GM12878 (cell line): ENCODE results near the gene CMSS1. TPM values are rescaled to one million over a fixed set of nuclear protein-coding genes. Genes with fewer than 3 reads are reported as not detected.

ENCODE experiments used
- ATAC-seq: fragments of 200-7000 bp; cut with Tn5 transposase; 3 replicates; pipeline ENCODE4 v1.9.1; 2020; ENCODE audit warnings: mild to moderate bottlenecking, moderate library complexity
- BruUV-seq: library from RNA; stranded (reverse); fragments of 400-500 nt; replicated peaks from 2 replicates; lab custom pipeline; 2021; lab: Mats Ljungman, UMichigan
- CTCF ChIA-PET: fragments of 300-600 bp; sonication (Branson Sonifier 250); formaldehyde crosslinking; extraction: SDS; loops from one replicate; lab custom pipeline; 2021; ENCODE audit warnings: inconsistent platforms; lab: Yijun Ruan, JAX
- POLR2A ChIA-PET: fragments of 350-600 bp; formaldehyde crosslinking; extraction: SDS; loops from one replicate; lab custom pipeline; 2021; ENCODE audit warnings: inconsistent platforms; lab: Charles Lee
- RAD21 ChIA-PET: fragments of 300-600 bp; sonication (Branson Sonifier 250); formaldehyde crosslinking; loops from one replicate; lab custom pipeline; 2023; ENCODE audit warnings: antibody characterized with exemption; ENCODE audit not compliant: unreplicated experiment; lab: Charles Lee
- SMC1A ChIA-PET: fragments of 300-600 bp; sonication (Branson Sonifier 250); formaldehyde crosslinking; loops from one replicate; lab custom pipeline; 2023; ENCODE audit not compliant: unreplicated experiment, uncharacterized antibody; lab: Charles Lee
- DNase-seq: peaks from one replicate; pipeline ENCODE4 v3.0.0-alpha.2; 2011; ENCODE audit warnings: low read depth, low spot score
- FAIRE-seq: peaks from 3 replicates; lab custom pipeline; 2011; peaks lifted over from hg19 to GRCh38; lab: Jason Lieb, UNC
- H2AFZ ChIP-seq: 2 replicates; pipeline ENCODE4 v1.6.0; 2011; ENCODE audit warnings: low read depth, low read length, control low read depth; ENCODE audit not compliant: control insufficient read depth
- H3K27ac ChIP-seq: 2 replicates; pipeline ENCODE4 v1.5.1; 2011; ENCODE audit warnings: control low read depth; ENCODE audit not compliant: control insufficient read depth, insufficient read depth
- H3K27me3 ChIP-seq, 2 experiments: replicated peaks in 1 of 2; 2 replicates each; pipeline versions ENCODE4 v1.6.0 to v1.6.1; 2011; ENCODE audit warnings: low read length in 1 of 2; ENCODE audit not compliant: control insufficient read depth in 2 of 2, insufficient read depth in 2 of 2
- H3K36me3 ChIP-seq, 2 experiments: 2 replicates each; pipeline ENCODE4 v1.5.1; 2011; ENCODE audit warnings: low read length in 1 of 2; ENCODE audit not compliant: control insufficient read depth in 2 of 2, insufficient read depth in 2 of 2
- H3K4me1 ChIP-seq: 2 replicates; pipeline ENCODE4 v1.6.1; 2011; ENCODE audit warnings: mild to moderate bottlenecking, low read length, moderate library complexity, mixed read lengths; ENCODE audit not compliant: control insufficient read depth, insufficient read depth
- H3K4me2 ChIP-seq: 2 replicates; pipeline ENCODE4 v1.6.0; 2011; ENCODE audit warnings: control low read depth; ENCODE audit not compliant: control insufficient read depth, insufficient read depth
- H3K4me3 ChIP-seq: fragments of 200-600 bp; sonication (generic); 2 replicates; pipeline ENCODE4 v1.5.1; 2016
- H3K79me2 ChIP-seq: 2 replicates; pipeline ENCODE4 v1.6.0; 2011; ENCODE audit warnings: low read length; ENCODE audit not compliant: control insufficient read depth, insufficient read depth
- H3K9ac ChIP-seq: 2 replicates; pipeline ENCODE4 v1.8.0; 2011; ENCODE audit warnings: low read length, control low read depth, mixed read lengths; ENCODE audit not compliant: control insufficient read depth, insufficient read depth
- H3K9me3 ChIP-seq: replicated peaks from 3 replicates; pipeline ENCODE4 v1.5.1; 2011; ENCODE audit warnings: mild to moderate bottlenecking, low read length; ENCODE audit not compliant: control insufficient read depth, insufficient read depth
- H4K20me1 ChIP-seq: 2 replicates; pipeline ENCODE4 v1.6.0; 2011; ENCODE audit not compliant: control insufficient read depth, insufficient read depth
- ASH2L ChIP-seq: fragments of 300-600, 200-600 bp; sonication (generic); IDR thresholded peaks from 2 replicates; pipeline ENCODE4 v1.6.1; 2017; ENCODE audit warnings: low read depth, mild to moderate bottlenecking, borderline replicate concordance
- ATF2 ChIP-seq: IDR thresholded peaks from 2 replicates; pipeline ENCODE4 v1.6.1; 2012; ENCODE audit warnings: low read length, inconsistent platforms
- CBX5 ChIP-seq: sonication (generic); IDR thresholded peaks from 2 replicates; pipeline ENCODE4 v1.6.1; 2016; ENCODE audit warnings: low read depth, moderate library complexity, mild to moderate bottlenecking, inconsistent platforms
- DPF2 ChIP-seq: fragments of 450-650 bp; IDR thresholded peaks from 2 replicates; pipeline ENCODE4 v1.6.1; 2017; ENCODE audit warnings: mild to moderate bottlenecking
- FOXM1 ChIP-seq: IDR thresholded peaks from 2 replicates; pipeline ENCODE4 v1.6.1; 2012; ENCODE audit warnings: low read depth, mild to moderate bottlenecking, inconsistent platforms, low read length, moderate library complexity
- GABPA ChIP-seq: IDR thresholded peaks from 2 replicates; pipeline ENCODE4 v1.6.1; 2014; ENCODE audit warnings: antibody characterized with exemption, low read depth, mild to moderate bottlenecking, inconsistent platforms
- GATAD2B ChIP-seq: fragments of 450-650 bp; conservative IDR thresholded peaks from 2 replicates; pipeline ENCODE4 v1.6.1; 2017; ENCODE audit warnings: low read depth, mild to moderate bottlenecking, moderate library complexity
- HSF1 ChIP-seq: fragments of 150-350 bp; IDR thresholded peaks from 2 replicates; pipeline ENCODE4 v1.6.1; 2014; ENCODE audit warnings: mild to moderate bottlenecking, low read depth, low read length
- MTA2 ChIP-seq: fragments of 450-650 bp; IDR thresholded peaks from 2 replicates; pipeline ENCODE4 v1.6.1; 2016; ENCODE audit warnings: low read depth, mild to moderate bottlenecking, moderate library complexity
- MYB ChIP-seq: fragments of 150-350 bp; IDR thresholded peaks from 2 replicates; pipeline ENCODE4 v1.6.1; 2014; ENCODE audit warnings: mild to moderate bottlenecking, low read depth, low read length, borderline replicate concordance
- PBX3 ChIP-seq: IDR thresholded peaks from 2 replicates; pipeline ENCODE4 v1.6.1; 2011; ENCODE audit warnings: mild to moderate bottlenecking, low read depth, low read length, moderate library complexity; ENCODE audit not compliant: insufficient replicate concordance
- PKNOX1 ChIP-seq: fragments of 450-650 bp; IDR thresholded peaks from 2 replicates; pipeline ENCODE4 v1.6.1; 2016; ENCODE audit warnings: mild to moderate bottlenecking
- RAD21 ChIP-seq: IDR thresholded peaks from 2 replicates; pipeline ENCODE4 v1.6.1; 2011; ENCODE audit warnings: mild to moderate bottlenecking, low read depth, low read length, moderate library complexity; ENCODE audit not compliant: insufficient read depth
- RB1 ChIP-seq: fragments of 450-650 bp; formaldehyde crosslinking; IDR thresholded peaks from 2 replicates; pipeline ENCODE4 v1.6.1; 2017; ENCODE audit warnings: mild to moderate bottlenecking, borderline replicate concordance
- STAT1 ChIP-seq: fragments of 450-650 bp; conservative IDR thresholded peaks from 2 replicates; pipeline ENCODE4 v1.6.1; 2014; ENCODE audit warnings: antibody characterized with exemption, mild to moderate bottlenecking
- USF2 ChIP-seq: IDR thresholded peaks from 2 replicates; pipeline ENCODE4 v1.6.1; 2011; ENCODE audit warnings: low read depth, low read length, improper control_type of control experiment, borderline replicate concordance
- ZSCAN29 ChIP-seq: fragments of 450-650 bp; IDR thresholded peaks from 2 replicates; pipeline ENCODE4 v1.6.1; 2017; ENCODE audit warnings: mild to moderate bottlenecking, moderate library complexity
- WGBS: methylation state at CpG from one replicate; pipeline ENCODE4 v1.1.6; 2016; ENCODE audit warnings: low lambda C conversion rate; ENCODE audit not compliant: insufficient replicate concordance, insufficient coverage; ENCODE audit errors: missing lambda C conversion rate; 5-methylcytosine and 5-hydroxymethylcytosine counted together
- in situ Hi-C: fragments of 300-500 bp; cut with MboI; formaldehyde crosslinking; loops from 9 replicates; pipeline ENCODE4 v1.14.3; 2018; ENCODE audit warnings: mixed read lengths
- intact Hi-C: fragments of 100-400 bp; cut with micrococcal nuclease; formaldehyde crosslinking; loops from one replicate; pipeline ENCODE4 v1.14.2; 2022; ENCODE audit not compliant: unreplicated experiment
- polyA plus RNA-seq, 11 experiments: library from polyadenylated mRNA; depleted of rRNA in 4 of 11; unstranded in 6 of 11; stranded (reverse) in 5 of 11; fragments of >200 nt; fragmentation: Nextera tagmentation in 4 of 11; fragmentation: Illumina TruSeq in 1 of 11; extraction: Ambion mirVana in 4 of 11; extraction: Trizol in 1 of 11; gene quantifications; 1 replicate in 1 of 11; 2 replicates in 10 of 11; pipeline versions ENCODE4 v1.2.1 to v1.2.3, GENCODE V29; 2011 to 2016; ENCODE audit warnings: inconsistent platforms in 2 of 11, missing spikeins in 2 of 11, low read depth in 1 of 11
- total RNA-seq, 4 experiments: library from RNA; depleted of rRNA in 3 of 4; stranded (reverse); fragments of >200 nt in 3 of 4; fragmentation: Illumina TruSeq in 1 of 4; extraction: Trizol in 1 of 4; gene quantifications; 2 replicates each; pipeline versions ENCODE4 v1.2.1 to v1.2.3, GENCODE V29; 2013 to 2021

CMSS1 gene
- total and polyA plus RNA-seq, 10 of the 15 experiments (the other 5 are each of a cell fraction or from before 2014, with no cell fraction given): 31.0 to 118 (median 70.1) TPM

- no peaks in the 10 kb centered on the region for H3K4me1 ChIP-seq
- in situ Hi-C loops (loop anchor here (10.0 kb wide), 1 partner anchor 64 kb away; no protein-coding TSS in a partner anchor), intact Hi-C loops (no loop called here)
- no peak for FAIRE-seq
- WGBS: 88% methylated on average over 6 of the region's 6 CpGs
- ChIA-PET CTCF (interaction anchor here (1.0 to 3.6 kb wide), 8 partner anchors 17 to 404 kb away, joined by 3 to 14 read pairs (median 4); no protein-coding TSS in a partner anchor), RAD21 (interaction anchor here (1.0 to 1.9 kb wide), 2 partner anchors 19 to 47 kb away, joined by 3 to 6 read pairs; no protein-coding TSS in a partner anchor), POLR2A (no interaction called here), SMC1A (interaction anchor here (0.6 to 2.2 kb wide), 12 partner anchors 9 to 404 kb away, joined by 3 to 9 read pairs (median 4); no protein-coding TSS in a partner anchor)
- no TSS peak for BruUV-seq
- H3K27me3 ChIP-seq: no peaks in the 10 kb centered on the region
- no peak overlapping the region for H3K9ac ChIP-seq
- no peaks in the 10 kb centered on the region for H4K20me1 ChIP-seq
- no peak for DNase-seq
- H3K27ac ChIP-seq: no peak overlapping the region
- H3K9me3 ChIP-seq: no peaks in the 10 kb centered on the region; the same call in 2 of the 3 replicates
- no peaks in the 10 kb centered on the region for H3K36me3 ChIP-seq
- no peak; the same call in 2 of the 3 replicates for ATAC-seq
- peaks cover 4% of the 10 kb centered on the region for H3K79me2 ChIP-seq
- H3K4me3 ChIP-seq: no peak overlapping the region
- no peak overlapping the region; the same call in 1 of the 2 replicates for H3K4me2 ChIP-seq
- H2AFZ ChIP-seq: no peak overlapping the region
- TF ChIP-seq ASH2L (no peak), FOXM1 (no peak), GATAD2B (no peak), GABPA (no peak), HSF1 (no peak), STAT1 (no peak), DPF2 (no peak), USF2 (no peak), PBX3 (no peak), ATF2 (no peak), RB1 (no peak), ZSCAN29 (no peak), PKNOX1 (no peak), RAD21 (no peak), MYB (no peak), MTA2 (no peak), CBX5 (no peak)
Observed at GRCh38 chr3:99850608-99851007, 32.9 kb downstream of the CMSS1 start.
